Trophoblast cell (in vitro differentiated cells and primary cell): Measurements from ENCODE around the gene RPL19.

Experiments used
- DNase-seq, 2 donors: peaks; one replicate each; pipeline ENCODE4 v3.0.0-alpha.2; 2016
- H2AFZ ChIP-seq: 2 replicates; pipeline ENCODE4 v1.6.1; 2013; ENCODE audit warnings: low read length, moderate library complexity, mild to moderate bottlenecking; ENCODE audit not compliant: insufficient read depth, poor library complexity
- H2AK5ac ChIP-seq: 2 replicates; pipeline ENCODE4 v1.6.1; 2013; ENCODE audit warnings: mild to moderate bottlenecking, low read length
- H2BK120ac ChIP-seq: 2 replicates; pipeline ENCODE4 v1.6.1; 2013; ENCODE audit warnings: low read length, mild to moderate bottlenecking, moderate library complexity; ENCODE audit not compliant: insufficient read depth, poor library complexity
- H2BK12ac ChIP-seq: 2 replicates; pipeline ENCODE4 v1.6.1; 2013; ENCODE audit warnings: mild to moderate bottlenecking, low read length, moderate library complexity
- H2BK5ac ChIP-seq: 2 replicates; pipeline ENCODE4 v1.6.1; 2013; ENCODE audit warnings: low read length, low read depth, moderate library complexity, mild to moderate bottlenecking; ENCODE audit not compliant: poor library complexity
- H3K14ac ChIP-seq: 2 replicates; pipeline ENCODE4 v1.6.1; 2013; ENCODE audit warnings: mild to moderate bottlenecking, low read length
- H3K18ac ChIP-seq: 2 replicates; pipeline ENCODE4 v1.6.1; 2013; ENCODE audit warnings: mild to moderate bottlenecking, low read length
- H3K23ac ChIP-seq: 2 replicates; pipeline ENCODE4 v1.6.1; 2013; ENCODE audit warnings: low read length
- H3K27ac ChIP-seq: 2 replicates; pipeline ENCODE4 v1.5.1; 2013; ENCODE audit warnings: low read depth, mild to moderate bottlenecking, inconsistent platforms, low read length, moderate library complexity
- H3K27me3 ChIP-seq: 2 replicates; pipeline ENCODE4 v1.6.1; 2013; ENCODE audit warnings: inconsistent platforms, mild to moderate bottlenecking, low read length, moderate library complexity; ENCODE audit not compliant: insufficient read depth
- H3K36me3 ChIP-seq, 2 experiments: 1 replicate in 1 of 2; 2 replicates in 1 of 2; pipeline ENCODE4 v1.6.1; 2013; ENCODE audit warnings: low read length in 2 of 2, mild to moderate bottlenecking in 2 of 2, moderate library complexity in 1 of 2; ENCODE audit not compliant: insufficient read depth in 2 of 2, control insufficient read depth in 1 of 2
- H3K4ac ChIP-seq: 2 replicates; pipeline ENCODE4 v1.6.1; 2013; ENCODE audit warnings: low read depth, mild to moderate bottlenecking, low read length, moderate library complexity
- H3K4me1 ChIP-seq, 2 experiments: 1 replicate in 1 of 2; 2 replicates in 1 of 2; pipeline ENCODE4 v1.6.1; 2013; ENCODE audit warnings: low read length in 2 of 2, mild to moderate bottlenecking in 2 of 2, moderate library complexity in 1 of 2; ENCODE audit not compliant: insufficient read depth in 2 of 2, control insufficient read depth in 1 of 2
- H3K4me2 ChIP-seq: 2 replicates; pipeline ENCODE4 v1.6.1; 2013; ENCODE audit warnings: inconsistent platforms, mild to moderate bottlenecking, low read length, moderate library complexity
- H3K4me3 ChIP-seq: 2 replicates; pipeline ENCODE4 v1.5.1; 2013; ENCODE audit warnings: mild to moderate bottlenecking, low read depth, low read length, inconsistent platforms
- H3K79me1 ChIP-seq: one replicate; pipeline ENCODE4 v1.6.1; 2013; ENCODE audit warnings: low read length
- H3K79me2 ChIP-seq: 2 replicates; pipeline ENCODE4 v1.6.1; 2013; ENCODE audit warnings: low read length, mild to moderate bottlenecking; ENCODE audit not compliant: control insufficient read depth, insufficient read depth, poor library complexity
- H3K9ac ChIP-seq: 2 replicates; pipeline ENCODE4 v1.6.1; 2013; ENCODE audit warnings: mild to moderate bottlenecking, low read length
- H3K9me3 ChIP-seq: 2 replicates; pipeline ENCODE4 v1.6.1; 2013; ENCODE audit warnings: low read depth, mild to moderate bottlenecking, control low read depth, inconsistent platforms, low read length; ENCODE audit not compliant: insufficient read depth
- H4K12ac ChIP-seq: 2 replicates; pipeline ENCODE4 v1.6.1; 2013; ENCODE audit warnings: low read depth, mild to moderate bottlenecking, low read length, moderate library complexity
- H4K8ac ChIP-seq: 2 replicates; pipeline ENCODE4 v1.6.1; 2013; ENCODE audit warnings: low read depth, mild to moderate bottlenecking, low read length, moderate library complexity
- H4K91ac ChIP-seq: one replicate; pipeline ENCODE4 v1.6.1; 2013; ENCODE audit warnings: low read depth, mild to moderate bottlenecking, low read length, moderate library complexity
- WGBS: extraction: QIAGEN DNeasy Blood & Tissue Kit; methylation state at CpG from one replicate; pipeline ENCODE4 v1.1.7; 2013; ENCODE audit warnings: missing lambda C conversion rate; ENCODE audit not compliant: insufficient read length, insufficient coverage; ENCODE audit errors: extremely low coverage; 5-methylcytosine and 5-hydroxymethylcytosine counted together

The RPL19 gene

GRCh38 chr17:39161962-39162361, 38.1 kb upstream of the RPL19 start:
- H2BK120ac ChIP-seq, result no peak overlapping the region
- no peak overlapping the region for H2AFZ ChIP-seq
- no peak overlapping the region for H3K9ac ChIP-seq
- no peak overlapping the region for H2BK12ac ChIP-seq
- H3K18ac ChIP-seq, result no peak overlapping the region
- H4K91ac ChIP-seq, result no peak overlapping the region
- no peak overlapping the region for H3K27ac ChIP-seq
- H3K79me1 ChIP-seq, result peaks cover 4% of the 10 kb centered on the region
- no peak overlapping the region for H3K4me2 ChIP-seq
- no peaks in the 10 kb centered on the region for H3K9me3 ChIP-seq
- no CpG with 5 or more reads among the region's 2 CpGs for WGBS
- DNase-seq, result no peak
- H2AK5ac ChIP-seq, result no peak overlapping the region
- peaks cover 21 to 23% of the 10 kb centered on the region in 2 experiments for H3K4me1 ChIP-seq
- H3K36me3 ChIP-seq, result no peaks in the 10 kb centered on the region
- H3K79me2 ChIP-seq, result peaks cover 3% of the 10 kb centered on the region
- no peak overlapping the region for H3K4me3 ChIP-seq
- H4K12ac ChIP-seq, result no peak overlapping the region
- H3K14ac ChIP-seq, result no peak overlapping the region
- no peak overlapping the region for H4K8ac ChIP-seq
- H3K27me3 ChIP-seq, result peaks cover 9% of the 10 kb centered on the region
- no peak overlapping the region for H3K4ac ChIP-seq
- H3K23ac ChIP-seq, result no peak overlapping the region
- H2BK5ac ChIP-seq, result no peak overlapping the region

DNA sequence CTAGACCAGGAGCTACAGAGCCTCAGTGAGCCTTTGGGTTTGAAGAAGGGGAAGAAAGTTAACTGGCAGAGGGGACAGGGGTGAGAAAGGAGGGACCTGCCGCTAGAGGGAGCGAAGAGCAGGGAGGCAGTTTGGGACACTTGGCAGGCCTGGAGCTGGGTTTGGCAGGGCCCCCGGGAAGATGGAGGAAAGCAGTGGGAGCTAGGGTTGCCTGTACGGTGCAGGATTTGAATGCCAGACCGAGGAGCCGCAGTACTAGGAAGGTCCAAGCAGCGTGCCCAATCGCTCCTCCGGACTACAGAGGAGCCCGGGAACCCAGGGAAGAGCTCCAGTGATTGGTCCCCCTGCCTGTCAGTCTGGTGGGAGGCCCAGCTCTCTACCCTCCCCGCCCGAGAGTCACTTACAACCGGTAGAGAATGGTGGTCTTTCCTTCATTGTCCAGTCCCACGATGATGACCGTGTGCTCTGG, 35.4 kb upstream of the RPL19 start:
- H2BK5ac ChIP-seq, result no peak overlapping the region
- H3K14ac ChIP-seq, result peak overlapping the region; percentile 49
- H2AK5ac ChIP-seq, result no peak overlapping the region
- WGBS, result no CpG with 5 or more reads among the region's 15 CpGs
- H3K4me3 ChIP-seq, result peak overlapping the region; percentile 68
- peaks cover 9% of the 10 kb centered on the region for H3K27me3 ChIP-seq
- H3K79me1 ChIP-seq, result peaks cover 4% of the 10 kb centered on the region
- H3K79me2 ChIP-seq, result peaks cover 3% of the 10 kb centered on the region
- H3K9me3 ChIP-seq, result no peaks in the 10 kb centered on the region
- H3K4me1 ChIP-seq, result peaks cover 17 to 19% of the 10 kb centered on the region in 2 experiments
- no peaks in the 10 kb centered on the region for H3K36me3 ChIP-seq
- H2BK120ac ChIP-seq, result no peak overlapping the region
- H2AFZ ChIP-seq, result peak overlapping the region; percentile 88
- peak overlapping the region; percentile 90 for H3K4me2 ChIP-seq
- peak; percentile 54 to 69 for DNase-seq
- H3K27ac ChIP-seq, result no peak overlapping the region
- H3K4ac ChIP-seq, result no peak overlapping the region
- peak overlapping the region; percentile 81 for H4K8ac ChIP-seq
- no peak overlapping the region for H4K12ac ChIP-seq
- peak overlapping the region; percentile 50 for H3K18ac ChIP-seq
- H3K9ac ChIP-seq, result peak overlapping the region; percentile 11
- H2BK12ac ChIP-seq, result no peak overlapping the region
- H3K23ac ChIP-seq, result no peak overlapping the region
- peak overlapping the region; percentile 64 for H4K91ac ChIP-seq

- H3K4me1 ChIP-seq, result peaks cover 17 to 19% of the 10 kb centered on the region in 2 experiments
- H4K12ac ChIP-seq, result no peak overlapping the region
- no peak overlapping the region for H2BK12ac ChIP-seq
- H3K27ac ChIP-seq, result no peak overlapping the region
- no peak for DNase-seq
- no peak overlapping the region for H3K23ac ChIP-seq
- H3K4me3 ChIP-seq, result peak overlapping the region; percentile 68
- no peaks in the 10 kb centered on the region for H3K9me3 ChIP-seq
- peak overlapping the region; percentile 90 for H3K4me2 ChIP-seq
- no peak overlapping the region for H2BK120ac ChIP-seq
- peak overlapping the region; percentile 49 for H3K14ac ChIP-seq
- H3K79me1 ChIP-seq, result peaks cover 4% of the 10 kb centered on the region
- H3K27me3 ChIP-seq, result peaks cover 9% of the 10 kb centered on the region
- peaks cover 3% of the 10 kb centered on the region for H3K79me2 ChIP-seq
- H4K8ac ChIP-seq, result peak overlapping the region; percentile 81
- H3K18ac ChIP-seq, result peak overlapping the region; percentile 50
- peak overlapping the region; percentile 88 for H2AFZ ChIP-seq
- no peak overlapping the region for H2BK5ac ChIP-seq
- no CpG with 5 or more reads among the region's 51 CpGs for WGBS
- no peak overlapping the region for H2AK5ac ChIP-seq
- no peak overlapping the region for H3K4ac ChIP-seq
- no peaks in the 10 kb centered on the region for H3K36me3 ChIP-seq
- peak overlapping the region; percentile 64 for H4K91ac ChIP-seq
- peak overlapping the region; percentile 11 for H3K9ac ChIP-seq
Observed at GRCh38 chr17:39165178-39165840, 34.8 kb upstream of the RPL19 start.

DNA sequence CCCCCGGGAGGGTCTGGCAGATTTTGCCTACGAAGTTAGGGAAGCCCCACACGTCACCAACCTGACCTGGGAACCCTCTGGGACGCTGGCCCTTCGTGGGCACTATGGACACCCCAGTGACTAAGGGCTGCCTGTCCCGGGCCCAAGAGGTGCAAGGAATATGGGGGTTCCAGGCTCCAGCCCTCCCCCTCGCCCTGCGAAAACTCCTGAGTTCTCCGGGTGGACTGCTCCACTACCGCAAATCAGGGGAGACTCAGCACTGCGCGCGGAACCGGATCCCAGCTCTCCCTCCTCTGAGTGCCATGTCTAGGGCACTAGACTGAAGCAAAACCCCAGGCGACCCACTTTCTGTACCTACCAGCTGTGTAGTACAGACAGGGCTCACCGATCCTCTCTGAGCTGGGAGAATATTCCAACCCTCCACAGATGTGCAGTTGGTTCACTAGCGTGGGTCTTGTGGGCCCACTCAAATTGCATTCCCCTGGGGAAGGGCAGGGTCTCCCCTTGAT, 34.2 kb upstream of the RPL19 start, which contains the start of gene ARL5C:
ARL5C (minus strand) TSS at position 321 of the 509 bp plus-strand sequence. CDS start 401 bp downstream, outside the sequence.
- no peaks in the 10 kb centered on the region for H3K9me3 ChIP-seq
- H3K27ac ChIP-seq, result no peak within 1 kb of the TSS
- H3K18ac ChIP-seq, result peak within 1 kb of the TSS; percentile 50
- H3K36me3 ChIP-seq, result no peaks in the 10 kb centered on the region
- peaks cover 17 to 19% of the 10 kb centered on the region in 2 experiments for H3K4me1 ChIP-seq
- no peak within 1 kb of the TSS for H3K23ac ChIP-seq
- H4K8ac ChIP-seq, result peak within 1 kb of the TSS; percentile 81
- H3K4me2 ChIP-seq, result peak within 1 kb of the TSS; percentile 90
- H3K79me1 ChIP-seq, result peaks cover 4% of the 10 kb centered on the region
- no peak within 1 kb of the TSS for H2BK12ac ChIP-seq
- WGBS, result no CpG with 5 or more reads among the region's 17 CpGs
- DNase-seq, result no peak
- H3K79me2 ChIP-seq, result peaks cover 3% of the 10 kb centered on the region
- no peak within 1 kb of the TSS for H2BK120ac ChIP-seq
- H2AFZ ChIP-seq, result peak within 1 kb of the TSS; percentile 88
- peak within 1 kb of the TSS; percentile 68 for H3K4me3 ChIP-seq
- H3K4ac ChIP-seq, result no peak within 1 kb of the TSS
- H3K14ac ChIP-seq, result peak within 1 kb of the TSS; percentile 49
- H4K91ac ChIP-seq, result peak within 1 kb of the TSS; percentile 64
- no peak within 1 kb of the TSS for H4K12ac ChIP-seq
- no peak within 1 kb of the TSS for H2BK5ac ChIP-seq
- peaks cover 9% of the 10 kb centered on the region for H3K27me3 ChIP-seq
- no peak within 1 kb of the TSS for H2AK5ac ChIP-seq
- H3K9ac ChIP-seq, result peak within 1 kb of the TSS; percentile 11
